Amygdala (tissue), 56 donors: ENCODE data around the gene KLHL36.
A peak's percentile ranks its signal among the peaks of the same experiment; 100 is the strongest.
"Not testable (repeated sequence)": the region's sequence is repeated elsewhere in the genome, so short reads cannot be mapped to it uniquely, and the experiment has no call there.

Source experiments
- DNase-seq, 56 donors: peaks; one replicate each; lab custom pipeline; 2025; lab: John Stamatoyannopoulos, UW

The KLHL36 gene

GRCh38 chr16:84667600-84668309 lies 19.4 kb downstream of the KLHL36 start:
- DNase-seq = no peak

DNA sequence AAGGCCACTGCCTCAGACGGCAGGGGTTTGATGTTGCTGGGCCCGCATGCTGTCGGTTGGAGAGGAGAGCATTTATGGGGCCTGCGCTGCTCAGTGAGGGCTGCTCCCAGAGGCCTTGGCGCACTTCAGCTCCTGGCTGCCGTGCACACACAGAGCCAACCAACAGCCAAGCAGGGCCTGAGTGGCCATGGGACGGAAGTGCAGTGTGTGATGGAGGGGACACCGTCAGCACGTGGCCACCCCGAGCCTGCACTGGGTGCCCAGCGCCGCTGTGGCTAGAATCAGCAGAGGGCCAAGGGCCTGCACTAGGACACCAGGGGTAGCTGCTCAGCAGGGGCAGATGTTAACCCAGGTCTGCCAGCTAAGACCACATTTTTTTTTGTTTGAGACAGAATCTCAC lies 21.8 kb downstream of the KLHL36 start:
- DNase-seq = no peak

DNA sequence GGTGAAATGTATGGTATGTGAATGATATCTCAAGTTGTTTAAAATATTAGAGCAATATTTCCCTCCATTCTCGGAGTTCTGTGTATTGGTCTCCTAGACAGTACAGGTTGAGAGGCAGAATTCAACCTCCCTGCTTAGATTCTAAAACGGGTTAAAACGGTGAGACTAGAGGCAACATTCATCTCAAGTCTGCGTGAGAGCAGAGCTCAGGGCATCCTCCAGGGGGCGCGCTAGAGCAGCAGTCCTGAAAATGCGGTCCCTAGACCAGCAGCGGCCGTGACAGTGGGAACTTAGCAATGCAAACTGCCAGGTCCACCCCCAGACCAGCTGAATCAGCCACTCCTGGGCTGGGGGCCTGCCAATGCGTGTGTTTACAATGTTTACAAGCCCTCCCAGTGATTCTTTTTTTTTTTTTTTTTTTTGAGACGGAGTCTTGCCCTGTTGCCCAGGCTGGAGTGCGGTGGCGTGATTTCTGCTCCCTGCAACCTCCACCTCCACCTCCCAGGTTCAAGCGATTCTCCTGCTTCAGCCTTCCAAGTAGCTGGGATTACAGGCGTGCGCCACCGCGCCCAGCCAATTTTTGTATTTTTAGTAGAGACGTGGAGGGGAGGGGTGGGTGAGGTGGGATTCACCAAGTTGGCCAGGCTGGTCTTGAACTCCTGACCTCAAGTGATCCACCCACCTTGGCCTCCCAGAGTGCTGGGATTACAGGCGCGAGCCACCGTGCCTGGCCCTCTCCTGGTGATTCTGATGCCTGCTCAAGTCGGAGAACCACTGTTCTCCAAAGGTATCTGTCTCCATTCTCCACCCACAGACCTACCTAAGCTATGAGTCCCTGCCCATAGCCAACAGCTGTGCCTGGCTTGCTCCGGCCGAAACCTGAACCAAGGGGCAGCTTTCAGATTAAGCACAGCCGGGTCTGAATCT lies 24.2 kb downstream of the KLHL36 start:
- peak in 43 of 56 donors; percentile 4 to 81 (median 39) for DNase-seq

DNA sequence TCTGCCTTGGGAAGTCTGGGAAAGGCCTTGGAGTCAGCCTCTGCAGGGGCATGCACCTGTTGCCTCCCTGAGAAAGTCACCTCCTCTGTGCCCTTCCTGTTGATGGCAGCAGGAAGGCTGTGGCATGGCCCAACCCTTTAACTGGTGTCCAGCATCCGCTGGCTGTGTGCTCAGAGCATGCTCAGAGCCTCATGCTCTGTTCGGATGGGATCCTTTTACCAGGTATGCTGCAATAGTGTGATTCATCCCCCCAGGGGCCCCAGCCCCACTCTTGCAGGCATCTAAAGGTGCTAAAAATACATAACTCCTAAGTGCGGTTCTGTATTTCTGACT lies 24.9 kb downstream of the KLHL36 start:
- DNase-seq = no peak

DNA sequence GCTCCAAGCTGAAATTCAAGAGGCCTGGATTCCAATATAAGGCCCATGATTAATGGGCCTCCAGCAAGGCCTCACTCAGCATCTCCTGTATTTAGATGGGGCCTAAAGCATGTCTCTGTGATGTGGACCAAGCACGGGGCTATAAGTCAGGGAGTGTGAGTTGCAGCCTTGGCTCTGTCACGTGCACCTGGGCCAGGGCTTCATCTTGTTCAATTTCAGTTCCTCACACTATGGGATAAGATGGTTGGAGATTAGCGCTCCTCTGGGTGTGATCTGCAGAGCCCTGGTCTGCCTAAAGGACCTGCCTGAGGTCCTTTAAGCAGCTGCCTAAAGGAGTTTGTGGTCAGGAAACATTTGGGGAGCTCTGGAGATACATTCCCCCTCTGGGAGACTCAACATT lies 25.2 kb downstream of the KLHL36 start:
- no peak for DNase-seq

DNA sequence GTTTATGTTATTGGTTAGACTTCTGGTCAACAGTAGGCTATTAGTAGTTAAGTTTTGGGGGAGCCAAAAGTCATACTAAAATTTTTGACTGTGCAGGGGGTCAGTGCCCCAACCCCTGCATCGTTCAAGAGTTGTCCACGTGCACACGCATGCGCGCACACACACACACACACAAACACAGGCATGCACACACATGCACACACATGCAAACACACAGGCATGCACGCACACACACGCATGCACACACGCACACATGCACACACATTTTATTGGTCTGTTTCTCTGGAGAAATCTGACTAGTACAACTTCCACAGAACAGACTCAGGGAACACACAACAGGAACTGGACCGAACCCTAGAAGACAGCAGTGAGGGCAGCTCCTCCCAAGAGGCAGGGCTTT lies 27.1 kb downstream of the KLHL36 start:
- DNase-seq = no peak

GRCh38 chr16:84675884-84676283 lies 27.6 kb downstream of the KLHL36 start:
- DNase-seq = no peak

GRCh38 chr16:84677017-84677803 lies 28.9 kb downstream of the KLHL36 start:
- DNase-seq = no peak

DNA sequence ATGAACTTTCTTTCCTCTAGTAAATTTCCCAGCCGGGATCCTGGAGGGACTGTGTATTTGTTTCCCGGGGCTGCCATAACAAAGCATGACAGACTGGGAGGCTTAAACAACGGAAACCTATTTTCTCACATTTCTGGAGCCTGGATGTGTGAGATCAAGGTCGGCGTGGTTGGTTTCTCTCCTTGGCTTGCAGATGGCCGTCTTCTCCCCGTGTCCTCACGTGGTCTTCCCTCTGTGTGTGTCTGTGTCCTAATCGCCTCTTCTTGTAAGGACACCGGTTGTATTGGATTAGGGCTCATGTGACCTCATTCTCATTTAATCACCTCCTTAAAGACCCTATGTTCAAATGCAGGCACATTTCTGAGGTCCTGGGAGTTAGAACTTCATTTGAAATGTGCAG lies 29.5 kb downstream of the KLHL36 start:
- no peak for DNase-seq

- no peak for DNase-seq
Measured at GRCh38 chr16:84678541-84678940, 30.2 kb downstream of the KLHL36 start.

DNA sequence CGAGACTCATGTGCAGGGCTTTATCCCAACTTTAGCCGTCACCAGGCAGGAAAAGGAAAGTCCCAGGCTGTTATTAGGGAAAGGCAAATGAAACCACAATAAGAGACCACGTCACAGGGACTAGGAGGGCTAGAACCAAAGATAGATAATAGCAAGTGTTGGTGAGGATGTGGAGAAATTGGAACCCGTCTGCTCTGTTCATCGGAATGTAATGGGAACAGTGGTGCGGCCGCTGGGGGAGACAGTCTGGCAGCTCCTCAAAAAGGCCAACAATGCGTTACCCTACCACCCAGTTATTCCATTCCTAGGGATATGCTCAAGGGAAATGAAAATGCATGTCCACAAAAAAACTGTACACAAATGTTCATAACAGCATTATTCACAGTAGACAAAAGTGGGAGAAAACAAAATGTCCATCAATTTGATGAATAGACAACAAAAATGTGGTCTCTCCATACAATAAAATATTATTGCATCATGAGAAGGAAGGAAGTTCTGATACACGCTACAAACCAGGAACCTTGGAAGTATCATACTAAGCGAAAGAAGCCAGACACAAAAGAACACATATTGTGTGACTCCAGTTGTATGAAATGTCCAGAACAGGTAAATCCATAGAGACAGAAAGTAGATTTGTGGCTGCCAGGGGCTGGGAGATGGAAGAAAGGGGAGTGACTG lies 32.0 kb downstream of the KLHL36 start:
- DNase-seq = no peak

GRCh38 chr16:84680843-84681629 lies 32.7 kb downstream of the KLHL36 start:
- DNase-seq = no peak

- DNase-seq = no peak
Measured at GRCh38 chr16:84683691-84684591, 35.6 kb downstream of the KLHL36 start.

DNA sequence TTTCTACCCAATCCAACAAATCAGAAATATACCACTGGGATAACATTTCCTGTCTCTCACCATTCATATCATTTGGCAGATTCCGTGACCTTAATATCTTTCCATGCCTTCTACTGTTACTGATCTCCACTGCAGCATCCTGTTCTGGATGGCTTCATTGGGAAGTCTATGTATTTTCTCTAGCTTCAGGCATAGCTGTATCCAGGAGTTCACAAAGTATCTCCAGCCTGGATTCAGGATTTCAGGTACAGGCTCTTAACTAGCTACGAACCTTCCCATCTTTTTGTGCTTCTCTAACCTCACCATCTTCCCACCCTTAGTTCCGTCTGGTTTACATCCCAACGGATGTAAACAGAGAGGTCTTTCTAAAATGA lies 36.3 kb downstream of the KLHL36 start:
- no peak for DNase-seq

GRCh38 chr16:84685210-84685609 lies 36.9 kb downstream of the KLHL36 start:
- no peak for DNase-seq

DNA sequence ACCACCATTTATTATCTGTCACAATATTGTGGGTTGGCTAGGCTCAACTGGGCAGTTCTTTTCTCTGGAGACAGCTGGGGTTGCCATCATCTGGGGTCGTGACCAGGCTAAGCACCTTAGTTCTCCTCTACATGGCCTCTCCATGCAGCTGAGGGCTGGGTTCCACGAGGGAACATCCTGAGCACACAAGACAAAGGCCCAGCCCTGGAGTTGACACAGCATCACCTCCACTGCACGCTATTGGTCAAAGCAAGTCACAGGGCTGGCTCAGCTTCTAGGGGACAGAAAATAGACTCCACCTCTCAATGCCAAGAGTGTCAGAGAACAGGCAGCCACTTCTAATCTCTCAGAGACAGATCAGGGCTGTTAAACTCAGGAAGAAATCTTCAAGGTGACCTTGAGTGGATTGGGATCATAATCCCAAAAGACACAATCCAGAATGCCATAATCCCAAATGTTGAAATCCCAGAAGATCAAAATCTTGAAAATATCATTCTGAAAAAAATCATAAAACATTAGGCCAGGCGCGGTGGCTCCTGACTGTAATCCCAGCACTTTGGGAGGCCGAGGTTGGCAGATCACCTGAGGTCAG lies 38.5 kb downstream of the KLHL36 start:
- DNase-seq = no peak

GRCh38 chr16:84687715-84688114 lies 39.4 kb downstream of the KLHL36 start:
- no peak for DNase-seq

- DNase-seq = not testable (repeated sequence)
Measured at GRCh38 chr16:84688163-84688562, 39.9 kb downstream of the KLHL36 start.
